Right renal cortex interstitium (tissue), 3 donors: ENCODE data around the gene DSN1. TPM values are rescaled to one million over a fixed set of nuclear protein-coding genes. Genes with fewer than 3 reads are reported as not detected.

Experiments used
- DNase-seq, 3 donors: peaks; one replicate each; pipeline ENCODE4 v3.0.0-alpha.2; 2013; ENCODE audit warnings: low read depth in 3 of 3, low spot score in 2 of 3
- polyA plus RNA-seq, 3 donors: library from polyadenylated mRNA; unstranded; fragments of 120-200 nt; gene quantifications; one replicate each; pipeline ENCODE4 v1.2.1, GENCODE V29; 2013; ENCODE audit not compliant: insufficient read length in 3 of 3

DSN1 gene
- polyA plus RNA-seq, 3 donors: 18.0 to 19.1 (median 18.5) TPM

- no peak for DNase-seq
Observed at GRCh38 chr20:36760647-36761046, 12.9 kb downstream of the DSN1 start.

DNA sequence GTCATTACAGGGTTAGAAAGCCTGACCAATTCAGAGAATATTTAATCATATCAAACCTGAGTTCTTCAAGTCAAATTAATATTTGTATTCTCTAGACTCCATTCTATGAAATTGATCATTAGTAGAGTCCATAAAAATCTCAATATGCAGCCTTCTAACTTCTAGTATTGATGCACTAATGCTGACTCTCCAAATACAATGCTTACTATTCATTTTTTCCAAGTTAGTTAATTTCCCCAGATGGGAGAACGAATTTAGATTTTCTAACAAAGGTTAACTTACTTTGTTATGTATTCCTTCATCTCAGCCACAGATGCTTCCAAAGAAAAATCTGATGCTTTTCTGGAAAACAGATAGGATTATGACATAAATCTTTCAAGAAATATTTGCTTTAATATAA lies 15.3 kb downstream of the DSN1 start:
- no peak for DNase-seq

- DNase-seq: no peak
Observed at GRCh38 chr20:36756496-36756895, 17.1 kb downstream of the DSN1 start.

- DNase-seq: peak in 2 of 3 donors; percentile 51 to 68
Observed at GRCh38 chr20:36754656-36755222, 18.8 kb downstream of the DSN1 start.

DNA sequence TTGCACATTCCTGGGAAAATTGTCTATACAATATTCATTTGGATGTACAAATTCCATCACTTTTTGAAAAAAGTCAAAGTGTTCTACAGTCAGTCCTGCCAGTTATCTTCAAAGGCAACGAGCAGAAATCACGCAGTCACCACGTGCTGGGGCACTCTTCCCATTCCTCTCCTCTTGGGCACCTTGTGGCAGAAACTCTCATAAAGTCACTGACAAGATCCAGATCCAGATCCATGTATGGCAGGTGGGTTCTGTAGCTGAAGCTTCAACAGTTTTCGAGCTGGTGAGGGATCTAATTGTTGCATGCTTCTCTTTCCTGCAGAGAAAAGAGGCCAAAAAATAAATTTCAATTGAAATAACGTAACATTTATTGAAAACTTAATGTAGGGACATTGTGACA lies 21.0 kb downstream of the DSN1 start:
- DNase-seq: no peak

DNA sequence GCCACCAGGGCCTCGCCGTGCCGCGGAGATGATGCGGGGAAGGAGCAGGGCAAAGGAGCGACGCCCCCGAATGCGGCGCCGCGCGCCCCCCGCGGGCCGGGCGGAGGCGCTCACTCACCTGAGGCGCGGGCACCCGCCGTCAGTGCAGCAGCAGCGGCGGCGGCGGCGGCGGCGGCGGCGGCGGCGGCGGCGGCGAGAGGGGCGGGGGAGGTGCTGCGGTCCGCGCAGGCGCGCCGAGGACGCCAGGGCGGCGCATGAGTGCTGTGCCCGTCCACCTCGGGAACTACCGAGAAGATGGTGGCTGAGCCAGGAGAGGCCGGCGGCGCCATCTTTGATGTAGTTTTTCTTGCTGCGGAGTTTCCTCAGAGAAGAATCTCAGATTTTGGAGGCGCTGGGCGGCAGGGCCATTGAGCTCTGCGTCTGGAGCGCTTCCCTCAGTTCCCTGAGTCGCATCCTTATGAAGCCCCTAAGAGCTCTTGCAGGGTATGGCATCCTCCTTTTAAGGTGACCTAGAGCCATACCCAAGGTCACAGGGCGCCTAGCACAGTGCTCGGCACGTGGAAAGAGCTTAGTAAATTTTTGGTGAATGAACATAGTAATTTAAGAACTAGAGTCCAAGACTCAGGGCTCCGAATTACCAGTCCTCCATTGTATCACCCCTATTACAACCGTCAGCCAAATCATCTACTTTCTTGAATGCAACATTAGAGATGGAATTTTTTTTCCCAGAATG lies 27.5 kb downstream of the DSN1 start, which contains the start of gene NDRG3:
NDRG3 (minus strand) TSS at position 164 of the 733 bp plus-strand sequence. CDS start 24,355 bp downstream, outside the sequence.
- DNase-seq: peak; percentile 74 to 86 (median 81)

DNA sequence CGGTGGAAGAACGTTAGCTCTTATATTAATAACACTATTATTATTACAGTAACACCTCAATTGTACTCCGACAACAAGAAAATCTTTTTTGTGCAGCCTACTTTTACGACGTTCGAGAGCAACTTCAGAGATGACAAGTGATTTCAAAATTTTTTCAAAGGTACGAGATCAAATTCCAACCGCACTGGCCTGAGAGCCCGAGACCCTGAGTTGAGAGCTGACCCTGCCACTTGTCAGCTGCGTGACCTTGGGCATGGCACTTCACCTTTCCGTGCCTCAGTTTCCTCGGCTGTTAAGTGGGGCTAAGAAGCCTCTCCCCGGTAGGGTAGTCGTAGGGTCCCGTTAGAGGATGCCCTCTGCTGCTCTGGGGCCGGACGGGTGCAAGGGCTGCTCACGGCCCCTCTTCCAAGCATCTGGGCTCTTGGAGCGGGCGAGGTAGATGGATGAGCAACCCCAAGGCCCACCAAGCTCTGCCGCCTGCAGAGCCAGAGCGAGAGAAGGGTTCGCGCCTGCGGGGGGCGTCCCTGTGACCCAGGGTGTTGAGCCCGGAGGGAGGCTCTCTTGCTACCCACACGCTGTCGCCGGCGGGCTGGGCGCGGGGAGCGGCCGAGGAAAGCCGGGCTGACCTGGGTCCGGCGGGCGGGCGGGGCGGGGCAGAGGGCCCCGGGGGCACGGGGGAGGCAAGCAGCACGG lies 28.2 kb downstream of the DSN1 start:
- no peak for DNase-seq

DNA sequence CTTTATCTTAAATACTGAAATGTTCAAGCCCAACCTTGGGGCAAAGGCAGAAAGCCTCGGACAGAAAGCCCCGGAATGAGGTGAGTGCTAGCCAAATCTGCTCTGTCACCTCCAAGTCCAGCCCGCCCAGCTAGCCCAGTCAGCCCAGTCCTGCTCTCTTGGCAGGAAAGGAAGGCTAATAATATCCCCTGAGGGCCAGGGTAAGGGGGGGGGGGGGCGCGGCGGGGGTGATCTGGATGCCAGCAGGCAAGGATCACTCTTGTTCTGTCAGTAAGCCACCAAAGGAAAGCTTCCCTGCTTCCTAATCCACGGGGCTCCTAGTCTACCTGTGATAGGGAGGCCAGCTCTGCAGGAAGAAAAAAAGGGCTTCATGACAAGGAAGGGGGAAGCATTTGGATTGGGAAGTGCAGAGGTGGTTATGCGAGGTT lies 28.8 kb downstream of the DSN1 start:
- DNase-seq: no peak

DNA sequence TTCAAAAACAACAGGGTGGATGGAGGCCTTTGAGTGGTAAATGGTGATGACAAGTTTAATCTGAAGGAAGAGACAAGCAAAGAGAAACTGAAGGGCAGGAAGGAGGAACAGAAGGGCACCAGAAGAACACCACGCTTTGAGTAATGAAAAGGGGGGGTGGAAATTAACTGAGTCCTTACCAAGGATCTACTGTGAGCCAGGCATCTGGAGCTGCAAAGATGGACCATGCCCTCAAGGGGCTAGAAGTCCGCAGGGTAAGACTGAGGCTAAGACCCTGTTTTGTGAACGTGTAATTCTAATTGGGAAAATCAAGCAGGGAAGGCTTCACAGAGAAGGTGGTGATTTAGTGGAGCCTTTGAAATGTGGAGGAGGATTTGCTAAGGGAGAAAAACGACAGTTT lies 29.3 kb downstream of the DSN1 start:
- DNase-seq: no peak

DNA sequence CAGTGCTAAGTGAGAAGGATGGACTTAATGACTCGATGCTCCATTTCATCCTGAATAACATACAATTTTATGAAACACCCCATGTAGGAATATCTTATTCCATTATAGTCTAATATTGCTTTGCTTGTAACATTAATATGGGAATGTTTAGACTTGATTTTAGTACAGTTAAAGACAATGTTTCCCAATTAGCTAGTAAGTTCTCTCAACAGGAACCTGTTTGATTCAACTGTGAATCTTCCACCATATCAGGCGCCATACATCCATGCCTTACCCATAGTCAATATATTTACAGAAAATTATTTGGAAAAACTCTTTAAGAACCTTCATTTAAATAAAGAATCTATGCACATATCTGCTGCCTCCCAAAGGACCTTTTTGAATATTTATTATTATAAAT lies 31.0 kb downstream of the DSN1 start:
- DNase-seq: no peak

DNA sequence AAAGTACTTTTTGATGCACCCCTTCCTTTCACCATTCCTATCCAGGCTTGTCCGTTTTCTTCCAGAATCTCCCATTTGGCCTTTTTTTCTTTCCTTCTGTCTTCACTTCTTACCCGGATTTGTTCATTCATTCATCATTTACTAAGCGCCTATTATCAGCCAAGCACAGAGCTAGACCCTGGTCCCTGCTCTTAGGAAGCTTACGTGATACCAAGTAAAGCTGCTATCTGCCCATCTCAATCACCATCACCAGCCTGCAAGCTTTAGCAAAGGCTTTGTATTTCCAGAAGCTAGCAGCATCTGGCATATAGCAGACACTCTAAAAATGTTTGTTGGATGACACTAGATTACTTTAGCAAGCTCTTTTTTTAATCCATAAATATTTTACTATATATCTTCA lies 32.5 kb downstream of the DSN1 start:
- DNase-seq: no peak

DNA sequence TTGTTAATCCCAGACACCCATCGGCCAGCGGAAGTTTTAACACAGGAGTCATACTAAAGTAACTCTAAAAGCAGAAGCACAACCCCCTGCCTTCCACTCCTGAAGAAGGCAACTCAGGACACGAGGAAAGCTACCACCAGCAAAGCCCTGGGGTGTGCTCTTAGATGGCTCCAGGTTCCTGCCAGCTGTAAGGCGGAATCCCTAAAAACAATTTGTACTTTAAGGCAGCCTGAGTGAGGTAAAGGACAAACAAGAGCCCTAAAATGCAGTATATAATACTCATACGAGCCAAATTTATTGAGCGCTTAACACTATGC lies 36.4 kb downstream of the DSN1 start:
- DNase-seq: no peak

DNA sequence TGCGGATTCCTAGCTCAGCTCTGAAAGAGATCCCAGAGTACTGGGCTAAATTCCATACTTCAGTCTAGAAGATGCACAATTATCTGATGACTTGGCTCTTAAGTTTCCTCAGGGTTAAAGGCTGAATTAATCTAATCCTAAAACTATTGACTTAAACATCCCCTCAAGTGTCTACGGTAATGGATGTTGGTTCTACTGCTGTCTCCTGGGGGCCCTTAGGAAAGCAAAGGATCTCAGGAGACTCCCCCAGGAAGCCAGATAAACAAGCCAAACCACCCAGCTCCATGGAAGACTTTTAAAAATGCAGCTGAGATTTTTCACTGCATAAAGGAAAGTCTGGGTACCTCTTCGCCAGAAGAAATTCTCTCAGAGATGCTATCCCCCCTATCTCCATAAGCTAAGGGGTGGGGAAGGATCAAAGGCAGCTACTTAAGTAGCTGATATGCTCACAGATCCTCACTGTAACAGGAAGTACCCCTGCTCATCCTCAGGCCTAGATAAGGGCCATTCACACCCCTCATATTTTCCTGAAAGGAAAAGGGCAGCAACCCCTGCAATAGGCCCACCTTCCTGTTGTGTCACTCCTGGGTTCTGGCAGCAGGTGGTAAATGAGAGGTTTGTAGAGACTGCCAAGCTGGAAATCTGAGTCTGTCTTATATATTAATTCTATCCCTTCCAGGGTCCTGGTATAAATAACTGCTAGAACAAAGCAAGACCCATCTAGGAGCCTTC lies 36.9 kb downstream of the DSN1 start:
- DNase-seq: no peak

DNA sequence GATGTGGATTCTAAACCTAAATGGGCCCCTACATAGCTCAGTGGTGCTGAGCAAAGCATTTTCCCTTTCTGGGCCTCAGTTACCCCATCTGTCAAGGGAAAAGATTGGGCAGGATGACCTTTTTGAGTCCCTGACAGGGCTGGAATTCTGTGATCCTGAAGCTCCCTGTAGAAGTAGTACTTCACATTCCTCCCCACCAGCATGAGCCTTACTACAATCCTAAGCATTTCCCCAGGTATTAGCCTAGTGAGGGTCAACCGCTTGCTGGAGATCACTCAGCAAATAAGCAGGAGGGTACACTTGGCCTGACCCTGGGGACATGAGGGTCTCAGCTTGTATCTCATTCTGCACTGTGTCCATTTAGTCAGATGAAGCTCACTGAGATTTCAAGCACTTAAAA lies 41.1 kb downstream of the DSN1 start:
- no peak for DNase-seq

GRCh38 chr20:36728986-36729385 lies 44.6 kb downstream of the DSN1 start:
- no peak for DNase-seq

DNA sequence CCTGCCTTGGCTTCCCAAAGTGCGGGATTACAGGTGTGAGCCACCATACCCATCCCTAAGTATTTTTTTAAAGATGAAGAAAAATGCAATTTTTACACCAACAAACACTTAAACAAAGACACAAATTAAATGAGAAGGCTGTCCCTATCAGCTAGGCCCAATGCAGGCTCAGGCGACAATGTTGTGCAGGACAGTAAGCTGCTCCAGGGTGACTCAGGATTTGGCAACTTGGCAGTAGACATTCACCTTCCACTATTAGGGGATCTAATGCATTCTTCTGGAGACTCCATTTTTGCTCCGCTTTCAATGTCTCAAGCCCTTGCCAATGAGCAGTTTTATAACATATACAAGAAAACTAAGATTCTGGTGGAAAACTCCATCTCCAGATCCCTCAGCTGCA lies 47.4 kb downstream of the DSN1 start:
- DNase-seq: no peak

DNA sequence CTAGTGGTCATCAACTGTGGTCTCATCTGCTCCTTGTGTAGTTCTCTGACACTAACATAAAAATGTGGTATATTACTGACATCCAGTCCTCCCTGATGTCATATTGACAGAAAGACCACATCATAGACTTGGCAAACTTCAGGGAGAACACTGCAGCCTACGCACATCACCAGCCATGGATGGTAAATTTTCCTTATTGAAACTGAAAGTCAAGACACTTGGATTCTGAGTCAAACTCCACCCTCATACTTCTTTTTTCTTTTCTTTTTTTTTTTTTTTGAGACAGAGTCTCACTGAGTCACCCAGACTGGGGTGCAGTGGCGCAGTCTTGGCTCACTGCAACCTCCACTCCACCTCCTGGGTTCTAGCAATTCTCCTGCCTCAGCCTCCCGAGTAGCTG lies 53.1 kb downstream of the DSN1 start:
- DNase-seq: no peak

GRCh38 chr20:36717657-36718056 lies 55.9 kb downstream of the DSN1 start:
- DNase-seq: no peak

GRCh38 chr20:36717021-36717420 lies 56.5 kb downstream of the DSN1 start:
- no peak for DNase-seq

- DNase-seq: no peak
Observed at GRCh38 chr20:36712775-36713174, 60.8 kb downstream of the DSN1 start.

DNA sequence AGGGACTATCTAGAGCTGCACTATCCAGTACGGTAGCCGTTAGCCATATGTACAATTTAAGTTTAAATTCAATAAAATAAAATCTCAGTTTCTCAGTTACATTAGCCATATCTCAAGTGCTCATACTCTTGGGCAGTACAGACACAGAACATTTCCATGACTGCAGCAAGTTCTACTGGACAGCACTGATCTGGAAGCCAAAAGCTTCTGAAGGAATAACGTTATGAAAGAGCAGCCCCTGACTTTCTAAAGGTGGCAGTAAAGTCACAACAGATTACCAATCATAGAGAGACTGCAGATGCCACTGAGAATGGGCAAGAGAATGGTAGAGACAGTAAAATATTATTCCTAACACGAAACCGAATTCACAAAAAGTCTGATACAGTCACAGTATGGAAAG lies 64.4 kb downstream of the DSN1 start:
- no peak for DNase-seq
